DMS 273 (cell line): ENCODE results near the gene TRAPPC2L.
"Not testable (repeated sequence)": the region's sequence is repeated elsewhere in the genome, so short reads cannot be mapped to it uniquely, and the experiment has no call there.

ENCODE experiments used
- DNase-seq: peaks from one replicate; lab custom pipeline; 2025; ENCODE audit not compliant: unreplicated experiment; lab: John Stamatoyannopoulos, UW

TRAPPC2L gene

GRCh38 chr16:88817785-88818574 lies 38.9 kb upstream of the TRAPPC2L start:
- no peak for DNase-seq

GRCh38 chr16:88818575-88818874 lies 38.4 kb upstream of the TRAPPC2L start:
- no peak for DNase-seq

GRCh38 chr16:88819126-88819525 lies 37.8 kb upstream of the TRAPPC2L start:
- DNase-seq = no peak

- DNase-seq = peak; percentile 53
Observed at GRCh38 chr16:88820385-88821025, 36.4 kb upstream of the TRAPPC2L start.

- no peak for DNase-seq
Observed at GRCh38 chr16:88821168-88821850, 35.6 kb upstream of the TRAPPC2L start.

- no peak for DNase-seq
Observed at GRCh38 chr16:88822281-88823040, 34.5 kb upstream of the TRAPPC2L start.

GRCh38 chr16:88823646-88824045 lies 33.3 kb upstream of the TRAPPC2L start:
- not testable (repeated sequence) for DNase-seq

- no peak for DNase-seq
Observed at GRCh38 chr16:88824256-88825077, 32.5 kb upstream of the TRAPPC2L start.

GRCh38 chr16:88825146-88825545 lies 31.8 kb upstream of the TRAPPC2L start:
- no peak for DNase-seq

- DNase-seq = no peak
Observed at GRCh38 chr16:88826070-88826840, 30.7 kb upstream of the TRAPPC2L start.

- DNase-seq = no peak
Observed at GRCh38 chr16:88827727-88828126, 29.2 kb upstream of the TRAPPC2L start.

- no peak for DNase-seq
Observed at GRCh38 chr16:88828711-88829110, 28.2 kb upstream of the TRAPPC2L start.

- DNase-seq = no peak
Observed at GRCh38 chr16:88830258-88830657, 26.7 kb upstream of the TRAPPC2L start.

- DNase-seq = no peak
Observed at GRCh38 chr16:88830783-88831182, 26.1 kb upstream of the TRAPPC2L start.

GRCh38 chr16:88831838-88832237 lies 25.1 kb upstream of the TRAPPC2L start:
- no peak for DNase-seq

GRCh38 chr16:88833086-88833485 lies 23.8 kb upstream of the TRAPPC2L start:
- no peak for DNase-seq

GRCh38 chr16:88834670-88835069 lies 22.3 kb upstream of the TRAPPC2L start:
- DNase-seq = no peak

GRCh38 chr16:88835383-88835782 lies 21.5 kb upstream of the TRAPPC2L start:
- DNase-seq = no peak

GRCh38 chr16:88835818-88836217 lies 21.1 kb upstream of the TRAPPC2L start:
- DNase-seq = no peak

- DNase-seq = no peak
Observed at GRCh38 chr16:88836791-88837190, 20.1 kb upstream of the TRAPPC2L start.
